GM19240 (cell line): ENCODE results near the gene CSNK1G3.

Experiments
- DNase-seq: peaks from one replicate; pipeline ENCODE4 v3.0.0; 2011; ENCODE audit warnings: low spot score; ENCODE audit not compliant: insufficient read length

The CSNK1G3 gene

DNA sequence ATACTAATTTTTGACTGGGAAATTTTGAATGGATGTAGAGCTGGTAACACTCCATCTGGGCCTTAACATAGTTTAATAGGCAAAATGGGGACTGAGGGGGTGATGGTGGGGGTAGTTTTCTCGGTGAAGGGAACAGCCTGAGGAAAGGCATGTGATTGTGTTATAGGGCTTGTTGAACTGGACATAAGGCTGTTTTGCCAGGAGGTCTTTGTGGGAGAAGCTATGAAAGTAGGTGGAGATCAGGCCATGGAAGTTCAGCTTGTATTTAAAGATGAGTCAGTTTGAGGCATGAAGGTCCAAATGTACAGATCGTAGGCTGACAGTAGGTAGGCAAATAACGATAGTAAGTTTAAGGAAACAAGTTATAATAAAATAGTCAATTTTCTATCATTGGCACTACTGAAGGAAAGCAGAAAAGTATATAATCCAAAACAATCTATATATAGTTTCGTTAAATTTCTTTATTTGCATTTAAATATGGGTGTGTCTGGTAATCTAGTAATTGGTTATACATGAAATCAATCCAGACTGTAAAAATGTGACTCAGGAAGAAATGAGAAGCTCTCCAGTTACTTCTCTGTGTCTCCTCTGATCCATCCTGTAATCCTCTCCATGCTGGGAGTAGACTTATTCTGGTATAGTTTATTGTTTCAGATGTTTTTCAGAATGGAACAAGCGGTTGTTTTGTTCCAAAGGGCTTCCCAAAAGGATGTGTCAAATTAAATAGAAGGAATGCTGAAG, 2.8 kb downstream of the CSNK1G3 start:
- DNase-seq, result no peak

DNA sequence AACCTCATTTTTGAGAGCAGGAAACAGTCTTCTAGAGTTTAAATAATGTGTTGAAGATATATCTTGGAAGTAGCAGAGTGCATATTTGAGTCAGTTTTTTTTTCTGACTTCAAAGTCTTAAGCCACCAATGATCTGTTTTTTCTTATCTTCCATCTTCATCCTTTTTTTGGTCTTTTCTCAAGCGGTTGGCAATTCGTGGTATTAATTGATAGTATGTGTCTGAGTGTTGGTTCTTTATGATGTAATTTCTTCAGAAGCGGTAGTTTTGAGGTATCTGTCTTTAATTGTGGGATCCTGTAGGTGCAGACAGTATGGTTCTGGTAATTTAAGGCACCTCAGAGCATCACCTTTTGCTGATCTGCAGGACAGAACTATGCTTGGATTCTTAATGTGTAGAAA, 3.9 kb downstream of the CSNK1G3 start:
- no peak for DNase-seq

DNA sequence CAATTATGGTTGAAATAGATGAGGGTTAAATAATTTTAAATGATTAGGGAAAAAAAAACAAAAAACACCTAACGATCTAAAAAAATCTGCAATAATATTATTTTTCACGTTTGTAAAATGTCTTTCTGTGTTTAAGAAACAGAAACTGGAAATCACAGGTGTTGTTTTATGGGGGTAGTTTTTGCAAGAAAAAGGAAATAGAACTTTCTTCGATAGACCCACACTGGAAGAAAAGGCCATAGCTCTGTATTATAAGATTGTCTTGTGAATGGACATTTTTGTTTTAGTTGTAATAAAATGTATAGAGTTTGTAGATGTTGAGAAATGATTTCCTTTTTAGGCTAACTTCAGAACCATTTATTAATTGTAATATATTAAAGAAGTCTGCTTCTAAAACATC, 5.5 kb downstream of the CSNK1G3 start:
- DNase-seq, result no peak

DNA sequence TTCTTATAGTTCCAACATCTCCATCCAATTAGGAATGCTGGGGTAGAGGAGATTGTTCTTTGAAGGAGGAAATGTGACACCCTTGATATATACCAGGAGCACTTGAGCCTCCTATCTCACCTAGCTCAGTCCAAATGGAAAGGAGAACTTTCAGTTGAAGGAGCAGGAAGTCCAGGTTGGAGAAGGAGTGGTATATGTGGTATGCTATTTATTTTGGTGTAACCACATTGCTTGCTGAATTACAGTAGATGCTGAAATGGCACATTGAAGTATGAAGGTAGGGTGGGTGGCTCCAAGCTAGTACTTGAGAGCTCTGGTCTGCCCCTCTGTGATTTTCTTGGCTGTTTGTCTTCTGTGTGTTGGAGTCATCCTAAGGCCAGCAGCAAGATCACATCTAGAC, 6.1 kb downstream of the CSNK1G3 start:
- DNase-seq, result no peak

DNA sequence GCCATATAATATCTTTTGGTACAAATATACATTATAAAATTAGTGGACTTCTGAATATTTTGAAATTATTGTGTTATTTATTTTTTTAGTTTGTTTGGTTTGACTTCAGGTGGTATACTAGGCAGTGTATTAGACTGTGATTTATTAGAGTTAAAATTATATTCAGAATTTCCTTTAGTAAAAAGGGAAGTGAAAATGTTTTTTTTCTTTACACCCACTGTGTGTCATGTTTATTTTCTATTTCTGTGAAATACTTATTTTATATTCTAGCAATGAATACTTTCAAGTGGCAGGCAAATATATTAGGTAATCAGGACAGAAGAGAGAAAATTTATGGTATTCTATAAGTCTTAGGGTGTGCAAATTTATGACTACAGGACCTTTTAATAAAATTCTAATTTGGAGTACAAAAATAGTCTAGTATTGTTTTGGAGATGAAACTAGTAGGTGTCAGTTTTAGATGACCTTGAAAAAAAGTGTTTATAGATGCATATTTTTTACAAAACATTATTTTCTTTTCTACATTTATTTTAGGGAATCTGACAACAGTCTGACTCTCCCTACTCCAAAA, 8.8 kb downstream of the CSNK1G3 start:
- no peak for DNase-seq

DNA sequence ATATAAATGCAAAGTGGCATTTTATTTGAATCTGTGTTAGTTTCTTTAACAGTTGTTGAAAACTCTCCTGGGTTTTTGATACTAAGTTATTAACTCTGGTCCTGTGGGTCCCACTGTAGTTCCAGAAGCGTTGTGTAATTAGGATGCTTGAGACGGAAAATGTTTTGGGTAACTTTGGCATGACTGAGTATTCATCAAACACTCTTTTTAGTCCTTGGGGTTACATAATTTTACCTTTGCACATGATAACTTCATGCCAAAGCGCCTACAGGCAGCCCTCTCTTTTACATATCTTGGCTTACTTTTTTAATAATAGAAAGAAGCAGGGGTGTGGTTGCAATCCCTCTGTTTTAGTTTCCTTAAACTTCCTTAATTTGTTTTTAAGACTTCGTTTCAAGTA, 12.2 kb downstream of the CSNK1G3 start:
- DNase-seq, result no peak

DNA sequence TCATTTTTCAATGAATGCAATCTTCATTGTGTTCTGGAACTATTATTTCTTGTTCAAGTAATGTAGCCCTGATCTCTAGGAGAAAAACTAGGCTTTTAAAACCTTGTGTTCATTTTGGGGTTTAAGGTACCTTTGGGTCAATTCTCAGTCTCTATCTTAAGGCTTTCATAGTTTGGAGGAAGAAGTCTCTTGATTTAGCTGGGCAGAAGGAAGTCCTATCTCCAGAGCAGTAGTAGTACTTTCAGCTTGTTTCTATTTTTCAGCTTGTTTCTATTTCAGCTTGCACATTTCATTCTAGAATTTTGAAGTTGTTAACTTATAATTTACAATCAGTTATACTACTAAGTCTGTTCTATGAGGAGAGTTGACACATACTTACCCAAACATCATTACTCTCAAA, 15.2 kb downstream of the CSNK1G3 start:
- no peak for DNase-seq

DNA sequence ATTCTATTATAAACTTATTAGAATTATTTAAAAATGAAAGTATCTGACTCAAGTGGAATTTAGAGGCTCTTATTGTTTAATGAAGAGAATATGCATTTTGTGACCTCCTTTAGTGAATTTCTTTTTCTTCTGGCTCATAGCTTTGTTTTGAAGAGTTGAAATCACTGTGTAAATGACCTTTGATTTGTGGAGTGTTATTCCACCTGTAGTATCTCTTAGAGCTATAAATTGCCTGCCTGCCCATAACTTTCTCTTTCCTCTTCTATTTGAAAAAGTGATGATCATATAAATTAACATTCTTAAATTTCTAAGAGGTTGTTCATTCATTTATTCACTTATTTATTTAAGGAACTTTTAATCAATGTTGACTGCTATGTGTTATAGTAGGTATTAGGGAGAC, 16.1 kb downstream of the CSNK1G3 start:
- no peak for DNase-seq

DNA sequence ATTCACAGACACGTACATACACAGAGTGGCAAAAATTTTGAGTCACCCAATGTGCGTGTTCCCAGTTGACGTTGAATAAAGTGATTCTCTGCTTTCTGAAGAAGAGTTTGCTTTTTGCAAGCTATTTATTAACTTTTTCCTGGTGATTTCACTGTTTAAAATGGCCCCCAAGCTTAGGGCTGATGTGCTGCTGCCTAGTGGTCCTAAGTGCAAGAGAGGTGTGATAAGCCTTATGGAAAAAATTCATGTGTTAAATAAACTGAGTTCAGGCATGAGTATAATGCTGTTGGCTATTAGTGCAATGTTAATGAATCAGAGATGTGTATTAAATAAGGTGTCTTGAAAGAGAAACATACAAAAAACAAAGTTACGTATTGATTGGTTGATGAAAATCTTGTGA, 16.9 kb downstream of the CSNK1G3 start:
- DNase-seq, result no peak

DNA sequence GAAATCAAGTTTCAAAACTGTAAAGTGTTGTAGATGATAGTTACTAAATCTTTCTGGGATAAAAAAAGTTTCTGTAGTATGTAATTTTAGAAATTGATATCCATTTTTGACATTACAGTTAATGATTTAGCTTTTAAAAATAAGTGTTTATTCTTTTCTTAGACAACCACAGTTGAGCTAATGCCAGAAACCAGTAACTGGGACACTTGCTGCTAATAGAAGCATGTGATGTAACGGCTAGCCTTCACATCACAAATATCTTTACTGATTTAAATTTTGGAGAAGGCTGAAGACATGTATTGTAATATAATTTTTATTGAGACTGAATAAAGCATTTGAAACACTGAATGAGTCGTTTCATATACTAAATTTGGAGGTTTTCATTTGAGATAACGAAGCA, 18.8 kb downstream of the CSNK1G3 start:
- DNase-seq, result no peak

DNA sequence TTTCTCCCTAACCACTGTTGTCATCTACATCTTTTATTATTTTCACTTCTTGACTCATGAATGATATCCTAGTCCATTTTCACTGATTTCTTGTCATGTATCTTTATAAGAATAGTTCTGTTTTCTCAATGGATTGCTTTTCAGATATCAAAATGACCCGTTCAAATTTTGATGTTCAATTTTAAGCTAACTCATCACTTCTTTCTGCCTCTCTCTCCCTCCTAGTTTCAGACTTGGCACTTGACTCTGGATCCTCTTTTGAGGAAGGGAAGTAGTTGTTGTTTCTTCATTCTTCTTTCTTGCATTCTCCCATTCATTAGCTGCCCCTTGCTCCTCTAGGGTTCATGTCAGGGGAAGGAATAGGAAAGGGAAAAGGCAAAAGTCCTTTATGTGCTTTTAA, 23.7 kb downstream of the CSNK1G3 start:
- DNase-seq, result no peak

DNA sequence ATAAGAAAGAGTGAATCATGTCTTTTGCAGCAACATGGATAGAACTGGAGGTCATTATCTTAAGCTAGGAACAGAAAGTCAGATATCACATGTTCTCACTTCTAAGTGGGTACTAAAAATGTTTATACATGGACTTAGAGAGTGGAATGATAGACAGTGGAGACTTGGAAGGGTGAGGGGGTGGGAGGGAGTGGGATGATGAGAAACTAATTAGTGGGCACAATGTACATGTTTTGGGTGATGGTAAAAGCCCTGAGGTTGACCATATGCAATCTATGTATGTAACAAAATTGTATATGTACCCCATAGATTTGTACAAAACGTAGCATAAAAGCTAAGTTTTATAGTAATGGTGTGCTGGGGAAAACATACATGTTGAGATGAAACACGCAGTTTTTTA, 25.3 kb downstream of the CSNK1G3 start:
- no peak for DNase-seq

DNA sequence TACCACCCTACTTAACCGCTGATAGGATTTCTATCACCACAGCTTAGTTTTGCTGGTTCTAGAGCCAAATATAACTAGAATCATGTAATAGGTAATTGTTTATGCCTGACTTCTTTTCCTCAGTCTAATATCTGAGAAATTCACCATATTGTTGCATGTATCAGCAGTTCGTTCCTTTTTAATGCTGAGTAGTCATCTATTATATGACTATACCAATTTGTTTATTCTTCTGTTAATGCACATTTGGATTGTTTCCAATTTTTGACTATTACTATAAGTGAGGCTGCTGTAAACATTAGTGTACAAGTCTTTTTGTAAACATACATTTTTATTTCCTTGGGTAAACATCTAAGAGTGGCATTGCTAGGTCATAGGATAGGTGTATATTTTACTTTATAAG, 25.9 kb downstream of the CSNK1G3 start:
- DNase-seq, result no peak

DNA sequence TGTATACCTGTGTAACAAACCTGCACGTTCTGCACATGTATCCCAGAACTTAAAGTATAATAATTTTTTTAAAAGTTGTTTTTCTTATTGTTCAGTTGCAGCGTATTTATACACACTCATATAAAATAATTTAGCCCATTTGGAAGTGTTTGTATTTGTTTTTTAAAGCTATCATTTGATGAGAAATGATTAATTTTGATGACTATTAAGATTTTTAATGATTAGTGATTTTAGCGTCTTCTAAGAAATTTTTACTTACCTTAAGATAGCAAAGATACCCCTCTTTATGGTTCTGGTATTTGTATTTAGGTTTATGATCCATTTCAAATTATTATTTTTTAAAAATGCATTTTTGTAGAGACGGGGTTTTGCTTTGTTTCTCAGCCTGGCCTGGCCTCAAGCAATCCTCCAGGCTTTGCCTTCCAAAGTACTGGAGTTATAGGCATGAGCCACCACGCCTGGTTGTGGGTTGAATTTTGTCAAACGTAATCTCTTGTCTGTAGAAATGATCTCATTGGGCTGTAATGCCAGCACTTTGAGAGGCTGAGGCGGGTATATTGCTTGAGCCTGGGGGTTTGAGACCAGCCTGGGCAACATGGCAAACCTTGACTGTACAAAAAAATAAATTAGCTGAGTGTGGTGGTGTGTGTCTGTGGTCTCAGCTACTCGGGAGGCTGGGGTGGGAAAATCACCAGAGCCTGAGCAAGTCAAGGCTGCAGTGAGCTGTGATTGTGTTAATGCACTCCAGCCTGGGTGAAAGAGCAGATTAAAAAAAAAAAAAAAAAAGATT, 26.9 kb downstream of the CSNK1G3 start:
- no peak for DNase-seq

DNA sequence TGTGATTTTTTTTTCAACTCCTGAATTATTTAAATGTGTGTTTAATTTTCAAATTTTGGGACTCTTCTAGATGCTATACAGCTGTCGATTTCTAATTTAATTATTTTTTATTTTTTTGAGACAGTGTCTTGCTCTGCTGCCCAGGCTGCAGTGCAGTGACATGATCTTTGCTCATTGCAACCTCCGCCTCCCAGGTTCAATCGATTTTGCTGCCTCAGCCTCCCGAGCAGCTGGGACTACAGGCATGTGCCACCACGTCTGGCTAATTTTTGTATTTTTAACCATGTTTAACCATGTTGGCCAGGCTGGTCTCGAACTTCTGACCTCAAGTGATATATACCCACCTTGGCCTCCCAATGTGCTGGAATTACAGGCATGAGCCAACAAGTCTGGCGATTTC, 28.6 kb downstream of the CSNK1G3 start:
- DNase-seq, result no peak

DNA sequence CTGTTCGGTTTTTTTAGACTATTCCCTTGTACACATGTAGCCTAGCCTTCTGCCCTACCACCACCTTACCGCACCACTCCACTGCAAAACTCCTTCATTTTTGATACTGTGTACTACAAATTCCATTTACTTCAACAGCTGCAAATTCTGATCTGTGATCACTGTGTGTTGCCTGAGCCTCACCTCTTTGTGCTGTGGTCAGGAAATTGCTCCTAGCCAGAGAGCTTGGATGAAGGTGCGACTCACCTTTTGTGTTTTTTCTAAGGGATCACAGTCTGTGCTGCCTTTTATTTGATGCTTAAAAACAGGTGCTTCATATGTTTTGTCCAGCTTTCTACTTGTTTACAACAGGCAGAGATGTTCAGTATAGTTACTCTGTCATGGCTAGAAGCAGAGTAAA, 31.5 kb downstream of the CSNK1G3 start:
- no peak for DNase-seq

DNA sequence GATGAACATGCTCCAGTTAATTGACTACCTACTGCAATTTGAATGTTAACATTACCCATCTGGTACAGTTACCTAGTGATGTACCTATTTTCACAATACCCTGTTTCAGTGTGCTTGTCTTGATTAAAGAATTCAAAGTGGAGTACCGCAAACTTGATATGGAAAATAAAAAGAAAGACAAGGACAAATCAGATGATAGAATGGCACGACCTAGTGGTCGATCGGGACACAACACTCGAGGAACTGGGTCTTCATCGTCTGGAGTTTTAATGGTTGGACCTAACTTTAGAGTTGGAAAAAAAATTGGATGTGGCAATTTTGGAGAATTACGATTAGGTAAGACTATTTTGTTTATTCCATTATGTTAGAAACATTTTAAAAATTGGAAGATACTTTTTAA, 33.5 kb downstream of the CSNK1G3 start:
- no peak for DNase-seq

DNA sequence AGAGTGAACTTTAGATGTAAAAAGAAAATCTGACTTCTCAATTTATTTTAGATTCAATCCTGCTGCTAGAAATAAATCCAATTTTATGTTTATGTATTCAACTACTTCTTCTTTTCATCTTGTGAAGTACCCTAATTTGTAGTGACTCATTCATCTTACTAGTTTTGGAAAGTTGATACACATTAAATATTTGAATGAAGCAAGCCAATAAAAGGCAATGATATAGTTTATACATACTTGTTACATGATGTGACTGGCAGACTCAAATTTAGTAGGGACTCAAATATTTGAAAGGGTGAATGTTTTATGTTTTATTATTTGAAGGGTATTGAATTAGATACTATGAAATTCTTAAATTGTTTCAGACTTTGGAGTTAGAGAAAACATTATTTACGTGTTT, 34.7 kb downstream of the CSNK1G3 start:
- no peak for DNase-seq

DNA sequence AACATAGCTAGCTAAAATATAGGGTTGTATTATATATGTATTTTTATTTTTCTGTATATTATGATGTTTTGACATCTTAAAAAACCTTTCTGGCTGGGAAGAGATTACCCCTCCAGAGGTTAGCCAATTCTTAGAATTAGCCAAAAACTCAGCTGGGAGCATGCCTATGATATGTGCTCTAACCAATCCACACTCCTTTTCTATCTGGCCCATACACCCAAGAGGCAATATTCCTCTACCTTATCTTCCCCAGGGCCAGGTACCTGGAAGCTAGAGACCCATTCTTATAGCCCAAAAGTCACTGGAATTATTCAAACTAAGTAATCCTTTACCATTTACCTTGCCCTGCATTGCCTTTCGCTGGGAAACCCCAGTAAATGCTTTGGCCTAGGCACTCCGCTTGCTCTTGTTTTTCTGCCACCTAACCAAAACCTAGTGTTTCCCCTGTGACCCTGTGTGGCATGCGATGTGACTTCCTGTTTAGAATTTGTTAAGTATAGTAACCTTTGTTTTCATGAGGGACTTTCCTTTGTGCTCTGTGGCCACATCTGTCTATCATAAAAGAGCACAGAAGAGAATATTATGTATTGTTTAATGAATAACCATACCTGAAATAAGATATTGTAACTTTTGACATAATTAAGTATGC, 37.4 kb downstream of the CSNK1G3 start:
- peak; percentile 10 for DNase-seq

DNA sequence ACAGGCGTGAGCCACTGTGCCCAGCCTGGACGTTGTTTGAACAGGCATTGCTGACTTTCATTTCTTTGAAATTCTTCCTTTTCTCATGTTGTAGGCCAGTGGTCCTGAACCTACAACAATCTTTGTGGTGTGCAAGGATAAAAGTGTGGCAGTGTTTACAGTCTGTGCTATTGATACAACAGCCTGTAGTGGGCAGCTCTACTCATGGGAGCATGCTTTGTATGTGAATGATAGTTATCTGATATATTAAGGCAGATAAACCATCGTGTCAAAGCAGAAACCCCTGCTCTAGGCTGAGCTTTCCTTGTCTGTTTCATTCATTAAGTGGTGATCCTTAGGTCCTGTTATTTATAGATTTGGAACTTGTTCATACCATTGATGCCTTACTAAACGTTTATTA, 42.6 kb downstream of the CSNK1G3 start:
- DNase-seq, result no peak

DNA sequence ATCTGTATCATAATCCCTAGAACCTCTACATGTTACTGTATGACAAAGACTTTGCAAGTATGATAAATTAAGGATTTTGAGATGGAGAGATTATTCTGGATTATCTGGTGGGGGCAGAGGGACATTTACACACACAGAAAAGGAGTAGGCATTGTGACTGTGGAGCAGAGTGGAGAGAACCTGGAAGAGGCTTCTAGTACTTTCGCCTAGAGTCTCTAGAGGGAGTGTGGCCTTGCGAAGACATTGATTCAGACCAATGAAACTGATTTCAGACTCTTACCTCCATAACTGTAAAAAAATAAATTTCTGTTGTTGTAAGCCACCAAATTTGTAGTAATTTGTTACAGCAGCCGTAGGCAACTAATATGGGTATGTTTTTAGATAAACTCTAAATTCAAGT, 45.9 kb downstream of the CSNK1G3 start:
- DNase-seq, result no peak

DNA sequence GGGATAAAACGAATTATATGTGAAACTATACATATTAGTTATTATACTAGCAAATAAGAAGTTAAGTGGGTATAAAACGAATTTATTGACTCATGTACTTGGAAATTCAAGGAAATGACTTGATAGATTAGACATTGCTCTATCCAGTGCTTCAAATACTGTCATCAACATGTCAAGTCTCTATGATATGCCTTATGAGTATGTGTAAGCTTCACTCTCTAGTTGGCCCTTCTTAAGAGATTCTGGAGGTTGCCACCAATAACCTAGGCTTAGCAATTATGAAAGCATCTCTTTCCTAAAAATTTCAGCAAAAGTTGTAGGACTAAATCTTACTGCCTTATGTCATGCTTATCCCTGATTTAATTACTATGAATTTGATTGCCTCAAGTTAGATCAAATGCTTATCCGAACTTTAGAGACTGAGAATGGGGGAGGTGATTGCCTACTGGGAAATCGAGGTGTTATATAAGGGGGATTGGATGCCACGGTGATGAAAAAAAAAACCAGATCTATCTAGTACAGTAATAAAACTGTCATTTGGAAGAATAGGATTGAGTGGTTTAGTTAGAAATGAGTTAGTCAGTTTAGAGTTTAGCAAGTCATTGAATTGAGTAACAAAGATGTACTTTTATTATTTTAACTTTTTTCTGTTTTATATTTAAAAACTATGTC, 46.9 kb downstream of the CSNK1G3 start:
- no peak for DNase-seq
